Thymus (tissue), 11 donors: ENCODE results near the gene CNIH1. TPM values are rescaled to one million over a fixed set of nuclear protein-coding genes. Genes with fewer than 3 reads are reported as not detected.

Experiments
- DNase-seq, 9 donors: peaks; one replicate each; pipeline ENCODE4 v3.0.0-alpha.2; 2013; ENCODE audit warnings: low spot score in 9 of 9, low read depth in 6 of 9, missing footprints in 1 of 9
- H3K27ac ChIP-seq, 2 donors: one replicate each; pipeline ENCODE4 v1.5.1; 2013; ENCODE audit warnings: control low read depth in 1 of 2, low read depth in 1 of 2, low read length in 1 of 2, mild to moderate bottlenecking in 1 of 2, moderate library complexity in 1 of 2
- H3K27me3 ChIP-seq, 2 donors: one replicate each; pipeline ENCODE4 v1.5.1; 2013; ENCODE audit warnings: low read length in 1 of 2; ENCODE audit not compliant: control insufficient read depth in 2 of 2, insufficient read depth in 1 of 2
- H3K36me3 ChIP-seq, 2 donors: one replicate each; pipeline ENCODE4 v1.5.1; 2013; ENCODE audit warnings: low read length in 1 of 2, mild to moderate bottlenecking in 1 of 2, moderate library complexity in 1 of 2; ENCODE audit not compliant: control insufficient read depth in 2 of 2, insufficient read depth in 2 of 2
- H3K4me1 ChIP-seq, 2 donors: one replicate each; pipeline ENCODE4 v1.5.1; 2013; ENCODE audit warnings: low read length in 2 of 2; ENCODE audit not compliant: control insufficient read depth in 2 of 2, insufficient read depth in 2 of 2
- H3K4me3 ChIP-seq, 2 donors: one replicate each; pipeline ENCODE4 v1.5.1; 2013; ENCODE audit warnings: low read length in 2 of 2, control low read depth in 1 of 2, mild to moderate bottlenecking in 1 of 2
- H3K9me3 ChIP-seq, 2 donors: one replicate each; pipeline ENCODE4 v1.5.1; 2013; ENCODE audit warnings: low read length in 1 of 2, mild to moderate bottlenecking in 1 of 2; ENCODE audit not compliant: control insufficient read depth in 2 of 2, insufficient read depth in 1 of 2
- WGBS: extraction: QIAGEN DNeasy Blood & Tissue Kit; methylation state at CpG from one replicate; pipeline ENCODE4 v1.1.7; 2013; 5-methylcytosine and 5-hydroxymethylcytosine counted together
- polyA plus RNA-seq: library from polyadenylated mRNA; stranded (reverse); fragments of 200-250 nt; gene quantifications from one replicate; pipeline ENCODE4 v1.2.3, GENCODE V29; 2013
- total RNA-seq: library from RNA; stranded (reverse); fragments of 120-200 nt; gene quantifications from one replicate; pipeline ENCODE4 v1.2.4, GENCODE V29; 2013
- donor health status: healthy.

Gene CNIH1
- total and polyA plus RNA-seq, 2 donors, result 55.8 to 73.7 TPM

- Histone ChIP-seq H3K27me3 (no peaks in the 10 kb centered on the region), H3K27ac (no peak overlapping the region), H3K9me3 (no peaks in the 10 kb centered on the region), H3K36me3 (peaks cover 0 to 12% of the 10 kb centered on the region in 2 donors), H3K4me3 (no peak overlapping the region), H3K4me1 (peaks cover 4 to 17% of the 10 kb centered on the region in 2 donors)
- DNase-seq, result peak in 1 of 9 donors; percentile 29
- WGBS, result 97% methylated on average over 1 of the region's 1 CpG
Observed at GRCh38 chr14:54486685-54487084, 45.5 kb upstream of the CNIH1 start.

- no peak for DNase-seq
- Histone ChIP-seq H3K27ac (no peak overlapping the region), H3K27me3 (no peaks in the 10 kb centered on the region), H3K36me3 (peaks cover under 1 to 13% of the 10 kb centered on the region in 2 donors), H3K4me3 (no peak overlapping the region), H3K4me1 (peaks cover 4 to 7% of the 10 kb centered on the region in 2 donors), H3K9me3 (no peaks in the 10 kb centered on the region)
Observed at GRCh38 chr14:54483846-54484245, 42.7 kb upstream of the CNIH1 start.

- no peak overlapping the region for H3K27ac ChIP-seq
- peaks cover 4 to 7% of the 10 kb centered on the region in 2 donors for H3K4me1 ChIP-seq
- peaks cover 3 to 19% of the 10 kb centered on the region in 2 donors for H3K36me3 ChIP-seq
Observed at GRCh38 chr14:54483073-54483745, 42.0 kb upstream of the CNIH1 start.

GRCh38 chr14:54481695-54482094 is 40.5 kb upstream of the CNIH1 start:
- peaks cover 3 to 20% of the 10 kb centered on the region in 2 donors for H3K36me3 ChIP-seq
- no peak overlapping the region for H3K27ac ChIP-seq
- DNase-seq, result no peak
- no peaks in the 10 kb centered on the region for H3K27me3 ChIP-seq
- no peaks in the 10 kb centered on the region for H3K9me3 ChIP-seq
- no peak overlapping the region for H3K4me3 ChIP-seq
- H3K4me1 ChIP-seq, result peaks cover 0 to 1% of the 10 kb centered on the region in 2 donors
- over 99% methylated on average over 2 of the region's 2 CpGs for WGBS

More at GRCh38 chr14:54483073-54483745, 42.0 kb upstream of the CNIH1 start:
- no peak overlapping the region for H3K4me3 ChIP-seq
- H3K27me3 ChIP-seq, result no peaks in the 10 kb centered on the region
- no peak for DNase-seq
- WGBS, result 86% methylated on average over 8 of the region's 8 CpGs
- no peaks in the 10 kb centered on the region for H3K9me3 ChIP-seq

- H3K27me3 ChIP-seq, result no peaks in the 10 kb centered on the region
- DNase-seq, result no peak
- no peak overlapping the region for H3K27ac ChIP-seq
- no peaks in the 10 kb centered on the region for H3K4me1 ChIP-seq
- H3K4me3 ChIP-seq, result no peak overlapping the region
- H3K36me3 ChIP-seq, result peaks cover 3 to 20% of the 10 kb centered on the region in 2 donors
- H3K9me3 ChIP-seq, result no peaks in the 10 kb centered on the region
- 96% methylated on average over 4 of the region's 4 CpGs for WGBS
Observed at GRCh38 chr14:54480830-54481562, 39.8 kb upstream of the CNIH1 start.

- no peaks in the 10 kb centered on the region for H3K9me3 ChIP-seq
- H3K4me1 ChIP-seq, result no peaks in the 10 kb centered on the region
- H3K27ac ChIP-seq, result no peak overlapping the region
- H3K36me3 ChIP-seq, result peaks cover 3 to 23% of the 10 kb centered on the region in 2 donors
- H3K27me3 ChIP-seq, result no peaks in the 10 kb centered on the region
- H3K4me3 ChIP-seq, result no peak overlapping the region
- 96% methylated on average over 3 of the region's 3 CpGs for WGBS
- DNase-seq, result no peak
Observed at GRCh38 chr14:54478636-54479215, 37.6 kb upstream of the CNIH1 start.

GRCh38 chr14:54475911-54476310 is 34.7 kb upstream of the CNIH1 start:
- Histone ChIP-seq H3K4me1 (no peaks in the 10 kb centered on the region), H3K9me3 (no peaks in the 10 kb centered on the region), H3K4me3 (no peak overlapping the region), H3K36me3 (peaks cover 3 to 12% of the 10 kb centered on the region in 2 donors), H3K27ac (no peak overlapping the region), H3K27me3 (no peaks in the 10 kb centered on the region)
- 98% methylated on average over 4 of the region's 4 CpGs for WGBS
- DNase-seq, result no peak

- H3K27ac ChIP-seq, result no peak overlapping the region
- no peak for DNase-seq
- H3K4me3 ChIP-seq, result no peak overlapping the region
- no peaks in the 10 kb centered on the region for H3K27me3 ChIP-seq
- no peaks in the 10 kb centered on the region for H3K9me3 ChIP-seq
- H3K4me1 ChIP-seq, result no peaks in the 10 kb centered on the region
- 94% methylated on average over 4 of the region's 4 CpGs for WGBS
- peaks cover 3 to 12% of the 10 kb centered on the region in 2 donors for H3K36me3 ChIP-seq
Observed at GRCh38 chr14:54475187-54475899, 34.2 kb upstream of the CNIH1 start.
